ENCODE measurements around the gene COMTD1. TPM values are rescaled to one million over a fixed set of nuclear protein-coding genes. Genes with fewer than 3 reads are reported as not detected.
"Not testable (repeated sequence)": the region's sequence is repeated elsewhere in the genome, so short reads cannot be mapped to it uniquely, and the experiment has no call there.

The COMTD1 gene
- total RNA-seq, 1 donor from 2014 or later: 36.4 TPM

DNA sequence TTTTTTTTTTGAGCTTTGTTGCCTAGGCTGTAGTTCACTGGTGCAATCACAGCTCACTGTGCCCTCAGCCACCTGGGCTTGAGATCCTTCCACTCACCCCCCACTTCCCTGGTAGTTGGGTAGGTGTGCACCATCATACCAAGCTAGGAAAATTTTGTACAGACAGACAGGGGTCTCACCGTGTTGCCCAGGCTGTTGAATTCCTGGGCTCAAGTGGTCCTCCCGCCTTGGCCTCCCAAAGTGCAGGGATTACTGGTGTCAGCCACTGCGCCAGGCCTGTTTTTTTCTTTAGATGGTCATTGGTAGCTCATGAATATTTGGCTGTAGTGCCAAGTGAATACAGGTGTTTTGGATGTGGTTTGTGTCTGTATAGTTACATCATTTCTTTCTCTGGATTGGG, 7.5 kb downstream of the COMTD1 start:
- H3K4me1 Mint-ChIP-seq (ENCODE audit: low read depth): peaks cover 59% of the 10 kb centered on the region
- no peaks in the 10 kb centered on the region for H3K9me3 Mint-ChIP-seq
- peaks cover 52% of the 10 kb centered on the region for H3K36me3 Mint-ChIP-seq (ENCODE audit: low read depth)
- intact Hi-C loops (cut with micrococcal nuclease): no loop called here
- H3K27me3 Mint-ChIP-seq (ENCODE audit: insufficient read depth): no peaks in the 10 kb centered on the region
- H3K27ac Mint-ChIP-seq: peak overlapping the region; percentile 70
- H3K4me3 Mint-ChIP-seq: no peak overlapping the region
- DNase-seq (ENCODE audit: low spot score): no peak

DNA sequence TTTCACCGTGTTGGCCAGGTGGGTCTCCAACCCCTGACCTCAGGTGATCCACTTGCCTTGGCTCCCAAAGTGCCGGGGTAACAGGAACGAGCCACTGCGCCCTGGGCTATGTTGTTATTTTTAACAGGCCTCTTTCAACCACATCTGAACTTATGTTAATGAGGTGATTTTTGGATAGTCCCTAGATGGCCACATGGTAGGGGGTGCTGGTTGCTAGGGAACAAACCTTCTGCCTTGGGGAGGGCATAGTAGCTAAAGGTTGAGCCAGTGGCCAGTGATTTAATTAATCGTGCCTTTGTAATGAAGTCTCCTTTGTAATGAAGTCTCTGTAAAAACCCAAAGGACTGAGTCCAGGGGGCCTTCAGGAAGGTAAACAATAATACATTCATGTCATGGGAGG, 9.1 kb downstream of the COMTD1 start:
- DNase-seq (ENCODE audit: low spot score): no peak
- H3K27ac Mint-ChIP-seq: peak overlapping the region; percentile 10
- peaks cover 48% of the 10 kb centered on the region for H3K36me3 Mint-ChIP-seq (ENCODE audit: low read depth)
- intact Hi-C loops (cut with micrococcal nuclease): no loop called here
- peaks cover 52% of the 10 kb centered on the region for H3K4me1 Mint-ChIP-seq (ENCODE audit: low read depth)
- H3K9me3 Mint-ChIP-seq: no peaks in the 10 kb centered on the region
- no peaks in the 10 kb centered on the region for H3K27me3 Mint-ChIP-seq (ENCODE audit: insufficient read depth)
- no peak overlapping the region for H3K4me3 Mint-ChIP-seq

DNA sequence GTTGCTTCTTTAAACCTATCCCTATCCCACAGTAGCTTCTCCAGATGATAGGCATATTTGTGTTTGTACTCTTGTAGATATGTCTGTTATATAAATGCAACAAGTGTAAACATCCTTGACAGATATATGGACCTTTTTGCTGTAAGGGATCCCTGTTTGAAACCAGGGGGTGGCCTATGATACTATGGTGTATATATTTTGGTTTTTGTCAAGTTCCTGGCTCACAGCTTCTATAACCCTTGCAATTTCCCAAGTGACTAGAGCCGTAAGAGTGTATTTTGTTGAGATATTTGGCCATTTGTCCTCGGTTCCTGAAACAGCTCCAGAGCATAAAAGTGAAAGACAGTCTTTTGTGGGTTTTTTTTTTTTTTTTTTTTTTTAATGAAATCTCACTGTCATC, 9.7 kb downstream of the COMTD1 start:
- Mint-ChIP-seq H3K9me3 (no peaks in the 10 kb centered on the region), H3K4me3 (no peak overlapping the region), H3K27me3 (ENCODE audit: insufficient read depth) (no peaks in the 10 kb centered on the region), H3K36me3 (ENCODE audit: low read depth) (peaks cover 45% of the 10 kb centered on the region), H3K27ac (no peak overlapping the region), H3K4me1 (ENCODE audit: low read depth) (peaks cover 49% of the 10 kb centered on the region)
- intact Hi-C loops (cut with micrococcal nuclease): no loop called here
- DNase-seq (ENCODE audit: low spot score): no peak

DNA sequence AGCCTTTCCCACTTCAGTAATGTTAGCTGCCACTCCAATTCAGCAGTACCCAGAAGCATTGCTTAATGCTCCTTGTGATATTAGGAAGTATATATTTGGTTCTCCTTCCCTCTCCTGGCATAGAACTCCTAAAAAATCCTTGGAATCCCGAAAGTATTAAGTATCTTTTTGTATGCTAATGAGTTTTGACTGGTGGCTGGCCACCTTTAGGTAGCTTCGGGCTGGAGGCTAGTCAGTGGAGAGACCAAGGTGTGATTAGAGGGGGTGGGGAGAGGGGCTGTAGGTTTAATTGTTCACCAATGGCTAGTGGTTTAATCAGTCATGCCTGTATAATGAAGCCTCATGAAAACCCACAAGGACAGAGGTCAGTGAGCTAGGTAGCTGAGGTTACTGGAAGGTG, 12.2 kb downstream of the COMTD1 start:
- H3K36me3 Mint-ChIP-seq (ENCODE audit: low read depth): peaks cover 45% of the 10 kb centered on the region

DNA sequence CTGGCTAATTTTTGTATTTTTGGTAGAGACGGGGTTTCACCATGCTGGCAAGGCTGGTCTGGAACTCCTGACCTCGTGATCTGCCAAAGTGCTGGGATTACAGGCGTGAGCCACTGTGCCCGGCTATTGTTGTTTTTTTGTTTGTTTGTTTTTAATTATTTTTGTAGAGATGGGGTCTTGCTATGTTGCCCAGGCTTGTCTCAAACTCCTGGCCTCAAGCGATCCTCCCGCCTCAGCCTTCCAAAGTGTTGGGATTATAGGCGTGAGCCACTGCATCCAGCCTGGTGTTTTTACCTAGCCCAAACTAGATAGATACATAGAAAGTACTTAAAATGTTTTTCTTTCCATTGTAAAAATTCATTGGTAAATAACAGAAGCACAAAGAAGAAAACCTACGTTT, 14.3 kb downstream of the COMTD1 start:
- H3K27ac Mint-ChIP-seq; DNase-seq (ENCODE audit: low spot score); H3K9me3 Mint-ChIP-seq; H3K4me3 Mint-ChIP-seq; H3K27me3 Mint-ChIP-seq (ENCODE audit: insufficient read depth); intact Hi-C loops (cut with micrococcal nuclease): not testable (repeated sequence)
- H3K36me3 Mint-ChIP-seq (ENCODE audit: low read depth): peaks cover 45% of the 10 kb centered on the region
- H3K4me1 Mint-ChIP-seq (ENCODE audit: low read depth): peaks cover 38% of the 10 kb centered on the region

More for the DNA sequence above, 12.2 kb downstream of the COMTD1 start:
- intact Hi-C loops (cut with micrococcal nuclease): no loop called here
- Mint-ChIP-seq H3K27me3 (ENCODE audit: insufficient read depth) (no peaks in the 10 kb centered on the region), H3K27ac (no peak overlapping the region), H3K4me3 (no peak overlapping the region), H3K9me3 (no peaks in the 10 kb centered on the region), H3K4me1 (ENCODE audit: low read depth) (peaks cover 37% of the 10 kb centered on the region)
- no peak for DNase-seq (ENCODE audit: low spot score)

DNA sequence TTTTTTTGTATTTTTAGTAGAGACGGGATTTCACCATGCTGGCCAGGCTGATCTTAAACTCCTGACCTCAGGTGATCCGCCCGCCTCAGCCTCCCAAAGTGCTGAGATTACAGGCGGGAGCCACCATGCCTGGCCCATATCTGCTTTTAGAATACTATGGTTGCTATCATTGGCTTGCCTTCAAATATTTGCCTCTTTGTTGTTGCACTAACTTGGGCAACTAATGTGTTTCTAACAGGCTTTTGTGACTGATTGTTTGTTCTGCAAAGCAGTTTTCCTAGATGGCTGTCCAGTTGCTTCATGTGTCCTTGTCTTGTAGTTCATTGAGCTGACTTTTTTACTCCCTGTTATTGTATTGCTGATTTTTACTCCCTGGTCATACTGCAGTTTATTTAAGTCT, 15.5 kb downstream of the COMTD1 start:
- DNase-seq (ENCODE audit: low spot score): no peak
- no peaks in the 10 kb centered on the region for H3K27me3 Mint-ChIP-seq (ENCODE audit: insufficient read depth)
- peaks cover 40% of the 10 kb centered on the region for H3K4me1 Mint-ChIP-seq (ENCODE audit: low read depth)
- no peak overlapping the region for H3K27ac Mint-ChIP-seq
- H3K9me3 Mint-ChIP-seq: no peaks in the 10 kb centered on the region
- peaks cover 52% of the 10 kb centered on the region for H3K36me3 Mint-ChIP-seq (ENCODE audit: low read depth)
- no peak overlapping the region for H3K4me3 Mint-ChIP-seq
- intact Hi-C loops (cut with micrococcal nuclease): no loop called here

DNA sequence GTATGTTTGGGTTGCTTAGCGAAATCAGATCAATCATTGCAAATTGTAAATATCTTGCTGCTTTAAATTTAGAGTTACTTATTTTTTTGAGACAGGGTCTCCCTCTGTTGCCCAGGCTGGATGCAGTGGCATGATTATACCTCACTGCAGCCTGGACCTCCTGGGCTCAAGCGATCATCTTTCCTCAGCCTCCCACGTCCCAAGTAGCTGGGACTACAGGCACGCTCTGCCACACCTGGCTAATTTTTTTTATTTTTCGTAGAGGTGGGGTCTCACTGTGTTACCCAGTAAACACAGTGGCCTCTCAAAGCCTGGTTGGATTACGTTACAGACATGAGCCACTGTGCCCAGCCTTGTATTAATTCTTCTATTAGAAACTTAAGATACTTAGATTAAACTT, 23.4 kb downstream of the COMTD1 start:
- H3K27me3 Mint-ChIP-seq (ENCODE audit: insufficient read depth): no peaks in the 10 kb centered on the region
- intact Hi-C loops (cut with micrococcal nuclease): no loop called here
- H3K4me3 Mint-ChIP-seq: peak overlapping the region; percentile 92
- no peaks in the 10 kb centered on the region for H3K9me3 Mint-ChIP-seq
- H3K36me3 Mint-ChIP-seq (ENCODE audit: low read depth): peaks cover 35% of the 10 kb centered on the region
- H3K27ac Mint-ChIP-seq: peak overlapping the region; percentile 44
- H3K4me1 Mint-ChIP-seq (ENCODE audit: low read depth): peaks cover 40% of the 10 kb centered on the region
- no peak for DNase-seq (ENCODE audit: low spot score)

DNA sequence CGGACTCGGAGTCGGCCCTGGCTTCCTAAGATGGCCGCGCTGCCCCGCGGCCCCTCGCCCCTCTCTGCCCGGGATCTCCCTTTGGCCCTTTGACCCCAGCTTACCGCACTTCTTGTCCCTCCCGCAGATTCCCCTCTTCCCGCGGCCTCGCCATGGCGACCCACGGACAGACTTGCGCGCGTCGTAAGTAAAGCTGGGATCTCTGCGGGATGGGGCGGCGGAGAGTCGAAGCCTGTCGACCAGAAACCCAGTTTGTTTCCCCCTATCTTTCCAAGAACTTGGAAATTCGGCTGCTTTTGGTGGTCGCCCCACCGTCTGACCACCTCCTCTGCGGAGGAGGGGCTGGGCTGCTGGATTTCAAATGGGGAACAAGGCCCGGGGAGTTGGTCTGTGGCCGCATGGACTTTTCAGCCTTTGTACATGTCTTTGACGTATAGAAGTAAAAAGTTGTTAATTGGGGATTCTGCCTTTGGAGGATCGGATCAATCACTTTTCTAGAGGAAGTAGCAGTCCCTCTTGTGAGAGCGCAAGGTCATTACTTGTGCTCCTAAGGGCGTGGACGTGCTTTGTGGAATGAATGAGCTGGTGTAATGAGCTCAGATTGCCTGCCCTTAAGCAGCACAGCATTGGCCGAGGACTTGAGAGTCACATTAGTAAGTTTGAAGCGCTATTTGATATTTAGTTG, 24.6 kb downstream of the COMTD1 start:
- no peaks in the 10 kb centered on the region for H3K27me3 Mint-ChIP-seq (ENCODE audit: insufficient read depth)
- intact Hi-C loops (cut with micrococcal nuclease): no loop called here
- peaks cover 34% of the 10 kb centered on the region for H3K4me1 Mint-ChIP-seq (ENCODE audit: low read depth)
- H3K4me3 Mint-ChIP-seq: peak overlapping the region; percentile 92
- DNase-seq (ENCODE audit: low spot score): no peak
- H3K27ac Mint-ChIP-seq: peak overlapping the region; percentile 98
- no peaks in the 10 kb centered on the region for H3K9me3 Mint-ChIP-seq
- H3K36me3 Mint-ChIP-seq (ENCODE audit: low read depth): peaks cover 30% of the 10 kb centered on the region

DNA sequence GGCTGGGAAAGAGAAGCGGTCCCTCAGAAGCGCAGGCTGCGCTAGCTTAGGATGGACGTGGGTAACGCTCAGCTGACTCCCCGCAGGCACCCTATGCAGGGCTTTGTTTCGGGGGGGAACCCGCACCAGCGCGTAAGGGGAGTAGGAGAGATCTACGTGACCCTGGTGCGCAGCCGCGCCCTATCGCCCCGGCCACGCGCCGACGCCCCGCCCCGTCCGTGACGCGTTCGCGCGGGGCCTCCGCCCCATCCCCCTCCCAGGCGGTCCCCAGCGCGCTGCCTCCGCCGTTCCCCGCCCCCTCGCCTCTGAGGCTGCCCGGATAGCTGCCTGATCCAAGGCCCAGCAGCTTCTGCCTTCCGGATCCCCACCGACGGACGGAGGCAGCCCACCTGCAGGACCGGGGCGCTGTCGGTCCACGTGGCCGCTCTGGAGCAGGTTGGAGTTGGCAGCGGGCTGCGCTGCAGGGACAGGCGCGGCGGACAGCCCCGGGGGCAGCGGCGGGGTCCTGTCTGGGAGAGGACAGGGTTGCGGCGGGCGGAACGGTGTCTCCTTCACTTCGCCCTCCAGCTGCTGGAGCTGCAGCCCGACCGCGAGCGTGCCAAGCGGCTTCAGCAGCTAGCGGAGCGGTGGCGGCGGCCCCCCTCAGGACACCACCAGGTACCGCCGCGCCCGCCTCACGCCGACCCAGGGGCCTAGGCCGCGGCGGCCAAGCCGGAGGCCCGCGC, 25.3 kb downstream of the COMTD1 start, which contains the start of gene VDAC2:
Gene VDAC2, plus strand, starts transcription at position 515 of the 725 bp plus-strand sequence. CDS start 363 bp downstream, outside the sequence.
- peak within 1 kb of the TSS; percentile 100 for H3K27ac Mint-ChIP-seq
- peak within 1 kb of the TSS; percentile 92 for H3K4me3 Mint-ChIP-seq
- peaks cover 25% of the 10 kb centered on the region for H3K36me3 Mint-ChIP-seq (ENCODE audit: low read depth)
- H3K9me3 Mint-ChIP-seq: no peaks in the 10 kb centered on the region
- DNase-seq (ENCODE audit: low spot score): peak; percentile 95
- intact Hi-C loops (cut with micrococcal nuclease): loop anchor here (1.0 kb wide), 8 partner anchors 20 to 1425 kb away; partner anchors contain the start of genes ADK, KAT6B, SAMD8 and ZSWIM8
- H3K27me3 Mint-ChIP-seq (ENCODE audit: insufficient read depth): no peaks in the 10 kb centered on the region
- peaks cover 30% of the 10 kb centered on the region for H3K4me1 Mint-ChIP-seq (ENCODE audit: low read depth)

DNA sequence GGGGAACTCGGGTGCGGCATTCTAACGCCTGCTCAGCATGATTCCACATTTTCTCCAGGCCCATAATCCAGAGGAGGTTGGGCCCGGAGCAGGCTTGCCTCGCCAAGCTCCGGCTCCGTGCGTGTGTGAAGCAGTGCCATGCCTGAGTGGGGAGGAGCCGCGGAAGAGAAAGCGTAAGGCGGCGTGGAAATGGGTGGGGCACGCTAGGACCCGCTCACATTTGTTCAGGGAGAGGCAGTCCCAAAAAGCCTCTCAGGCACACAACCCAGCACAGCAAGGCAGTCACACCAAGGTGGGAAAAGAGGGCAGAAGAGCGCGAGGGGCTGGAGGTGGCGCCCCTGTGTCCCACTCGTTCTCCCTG, 25.9 kb downstream of the COMTD1 start:
- peaks cover 24% of the 10 kb centered on the region for H3K36me3 Mint-ChIP-seq (ENCODE audit: low read depth)
- peak; percentile 76 for DNase-seq (ENCODE audit: low spot score)
- no peaks in the 10 kb centered on the region for H3K27me3 Mint-ChIP-seq (ENCODE audit: insufficient read depth)
- H3K9me3 Mint-ChIP-seq: no peaks in the 10 kb centered on the region
- intact Hi-C loops (cut with micrococcal nuclease): loop anchor here (1.0 kb wide), 8 partner anchors 20 to 1425 kb away; partner anchors contain the start of genes ADK, KAT6B, SAMD8 and ZSWIM8
- H3K4me1 Mint-ChIP-seq (ENCODE audit: low read depth): peaks cover 30% of the 10 kb centered on the region
- H3K27ac Mint-ChIP-seq: peak overlapping the region; percentile 100
- peak overlapping the region; percentile 92 for H3K4me3 Mint-ChIP-seq

DNA sequence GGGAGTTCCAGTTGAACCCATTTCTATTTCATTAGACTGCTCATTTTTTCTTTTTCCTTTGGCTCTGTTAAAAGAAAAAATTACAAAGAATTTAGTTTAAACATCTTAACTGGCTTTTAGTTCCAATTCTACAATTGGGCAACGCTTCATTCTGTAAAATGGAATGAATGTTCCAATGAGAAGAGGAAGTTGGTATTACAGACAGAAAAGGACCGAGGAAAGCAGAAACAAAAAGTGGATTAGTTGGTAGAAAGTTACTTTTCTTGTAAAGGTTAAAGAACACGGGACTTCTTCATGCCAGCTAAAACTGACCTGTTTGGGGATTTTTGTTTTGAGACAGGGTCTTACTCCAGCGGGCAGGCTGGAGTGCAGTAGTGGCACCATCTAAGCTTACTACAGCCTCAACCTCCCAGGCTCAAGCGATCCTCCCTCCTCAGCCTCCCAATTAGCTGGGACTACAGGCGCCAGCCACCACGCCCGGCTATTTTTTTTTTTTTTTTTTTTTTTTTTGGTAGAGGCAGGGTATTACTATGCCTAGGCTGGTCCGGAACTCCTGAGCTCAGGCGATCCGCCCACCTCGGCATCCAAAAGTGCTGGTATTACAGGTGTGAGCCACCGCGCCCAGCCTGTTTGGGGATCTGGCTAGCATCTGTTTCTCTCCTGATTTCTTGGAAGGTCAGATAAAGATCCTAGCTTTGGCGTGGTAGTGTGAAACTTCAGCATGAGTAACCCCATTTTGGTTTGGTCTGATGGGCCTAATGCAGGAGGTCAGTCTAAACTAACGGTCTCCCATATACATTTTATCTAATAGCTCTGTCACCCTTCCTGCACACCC, 26.5 kb downstream of the COMTD1 start:
- Mint-ChIP-seq H3K36me3 (ENCODE audit: low read depth) (peaks cover 21% of the 10 kb centered on the region), H3K27ac (peak overlapping the region; percentile 100), H3K27me3 (ENCODE audit: insufficient read depth) (no peaks in the 10 kb centered on the region), H3K4me1 (ENCODE audit: low read depth) (peaks cover 30% of the 10 kb centered on the region), H3K9me3 (no peaks in the 10 kb centered on the region), H3K4me3 (peak overlapping the region; percentile 92)
- intact Hi-C loops (cut with micrococcal nuclease): no loop called here
- no peak for DNase-seq (ENCODE audit: low spot score)

DNA sequence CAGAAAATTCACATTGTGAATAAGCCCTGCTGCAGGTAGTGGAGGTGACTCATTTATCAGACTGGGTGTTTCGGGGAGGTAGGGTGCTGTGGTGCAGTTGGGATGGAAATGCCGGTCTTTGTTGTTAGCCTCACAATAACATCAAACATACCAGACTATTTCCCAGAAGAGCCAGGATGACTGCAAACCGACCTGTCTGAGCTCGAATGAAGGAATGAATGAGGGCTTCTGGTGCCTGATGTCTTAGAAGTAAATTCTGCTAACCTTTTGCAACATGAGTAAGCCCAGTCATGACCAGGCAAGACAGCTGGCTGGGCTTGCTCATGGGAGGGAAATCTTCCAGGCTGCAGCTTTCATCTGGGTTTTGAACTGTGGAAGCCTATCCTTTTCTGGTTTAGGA, 27.6 kb downstream of the COMTD1 start:
- DNase-seq (ENCODE audit: low spot score): no peak
- H3K9me3 Mint-ChIP-seq: no peaks in the 10 kb centered on the region
- peaks cover 25% of the 10 kb centered on the region for H3K4me1 Mint-ChIP-seq (ENCODE audit: low read depth)
- peak overlapping the region; percentile 67 for H3K4me3 Mint-ChIP-seq
- peak overlapping the region; percentile 80 for H3K27ac Mint-ChIP-seq
- intact Hi-C loops (cut with micrococcal nuclease): no loop called here
- peaks cover 15% of the 10 kb centered on the region for H3K36me3 Mint-ChIP-seq (ENCODE audit: low read depth)
- no peaks in the 10 kb centered on the region for H3K27me3 Mint-ChIP-seq (ENCODE audit: insufficient read depth)

DNA sequence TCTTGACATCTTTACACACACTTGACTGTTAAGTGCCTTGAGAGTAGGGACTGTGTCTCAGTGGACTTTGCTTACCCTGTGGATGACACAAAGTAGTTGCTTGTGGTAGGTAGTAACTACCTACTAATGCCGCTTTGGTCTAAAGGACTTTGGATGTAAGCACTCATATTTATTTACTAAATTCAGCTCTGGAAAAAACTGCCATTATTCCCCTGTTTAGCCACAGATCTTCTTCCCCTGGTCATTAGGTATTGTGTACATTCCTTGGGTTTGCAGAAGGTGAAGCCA, 28.0 kb downstream of the COMTD1 start:
- Mint-ChIP-seq H3K4me3 (no peak overlapping the region), H3K9me3 (no peaks in the 10 kb centered on the region), H3K27me3 (ENCODE audit: insufficient read depth) (no peaks in the 10 kb centered on the region), H3K4me1 (ENCODE audit: low read depth) (peaks cover 25% of the 10 kb centered on the region), H3K27ac (peak overlapping the region; percentile 80), H3K36me3 (ENCODE audit: low read depth) (peaks cover 12% of the 10 kb centered on the region)
- no peak for DNase-seq (ENCODE audit: low spot score)
- intact Hi-C loops (cut with micrococcal nuclease): no loop called here
